Right atrium auricular region (tissue), 2 donors: ENCODE results near the gene NGEF. TPM values are rescaled to one million over a fixed set of nuclear protein-coding genes. Genes with fewer than 3 reads are reported as not detected.

ENCODE experiments used
- DNase-seq: peaks from one replicate; pipeline ENCODE4 v3.0.0-alpha.2; 2019; ENCODE audit warnings: low spot score
- H3K27ac ChIP-seq, 2 donors: fragments of 200-600 bp; sonication (generic); 1 replicate in 1 of 2; 2 replicates in 1 of 2; pipeline ENCODE4 v1.5.1; 2016 to 2019
- H3K27me3 ChIP-seq, 2 donors: fragments of 200-600 bp; sonication (generic); one replicate each; pipeline versions ENCODE4 v1.5.1 to v1.6.0; 2017 to 2019
- H3K36me3 ChIP-seq: fragments of 200-600 bp; sonication (generic); one replicate; pipeline ENCODE4 v1.5.1; 2016
- H3K4me1 ChIP-seq, 2 donors: fragments of 200-600 bp; sonication (generic); one replicate each; pipeline versions ENCODE4 v1.5.1 to v1.6.0; 2017 to 2019
- H3K4me3 ChIP-seq, 2 donors: fragments of 200-600 bp; sonication (generic); 1 replicate in 1 of 2; 2 replicates in 1 of 2; pipeline ENCODE4 v1.5.1; 2017 to 2019; ENCODE audit warnings: mild to moderate bottlenecking in 1 of 2, moderate library complexity in 1 of 2
- H3K9me3 ChIP-seq, 2 donors: fragments of 200-600 bp; sonication (generic); one replicate each; pipeline ENCODE4 v1.5.1; 2019
- CTCF ChIP-seq, 2 donors: fragments of 200-600 bp; sonication (generic); IDR thresholded peaks; one replicate each; pipeline ENCODE4 v1.5.1; 2019; ENCODE audit warnings: antibody characterized with exemption in 2 of 2
- total RNA-seq, 2 donors: library from RNA; depleted of rRNA; stranded (reverse); fragments of >200 nt; gene quantifications; one replicate each; pipeline ENCODE4 v1.1.0, GENCODE V29; 2016

The NGEF gene
- total RNA-seq, 2 donors from 2014 or later: 1.4 to 4.8 TPM

DNA sequence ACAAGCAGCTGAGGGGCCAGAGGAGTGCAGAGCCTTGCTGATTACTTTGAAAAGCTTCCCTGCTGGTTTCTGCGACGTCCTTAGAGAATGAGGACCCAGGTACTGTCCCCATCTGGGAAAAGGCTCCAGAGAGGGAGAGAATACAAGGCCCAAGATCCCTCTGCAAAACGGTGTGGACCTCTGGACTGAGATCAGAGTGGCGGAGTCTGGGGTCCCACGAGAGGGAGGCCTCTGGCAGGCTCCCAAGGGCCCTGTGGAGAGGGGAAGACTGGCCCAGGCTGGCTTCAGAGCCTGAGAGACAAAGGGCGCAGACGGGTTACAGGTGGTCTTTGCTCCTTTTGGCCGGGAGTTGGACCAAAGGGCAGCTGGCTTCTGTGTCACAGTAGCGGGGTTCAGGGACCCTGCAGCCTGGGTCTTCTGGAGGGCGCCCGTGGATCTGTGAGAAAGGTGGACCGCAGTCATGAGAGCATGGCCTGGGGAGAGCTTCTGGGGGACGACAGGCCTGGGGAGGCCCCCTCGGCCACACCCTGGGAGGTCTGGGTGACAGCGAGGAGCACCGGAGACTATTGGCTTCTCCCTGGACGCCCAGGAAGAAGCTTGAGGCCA is 142.2 kb downstream of the NGEF start:
- Histone ChIP-seq H3K36me3 (no peaks in the 10 kb centered on the region), H3K27me3 (peaks cover 0 to 4% of the 10 kb centered on the region in 2 donors), H3K9me3 (no peaks in the 10 kb centered on the region), H3K4me3 (no peak overlapping the region), H3K4me1 (peaks cover 0 to 4% of the 10 kb centered on the region in 2 donors), H3K27ac (no peak overlapping the region)
- no peak for TF ChIP-seq CTCF (IDR thresholded peaks at IDR 0.05)
- no peak for DNase-seq

DNA sequence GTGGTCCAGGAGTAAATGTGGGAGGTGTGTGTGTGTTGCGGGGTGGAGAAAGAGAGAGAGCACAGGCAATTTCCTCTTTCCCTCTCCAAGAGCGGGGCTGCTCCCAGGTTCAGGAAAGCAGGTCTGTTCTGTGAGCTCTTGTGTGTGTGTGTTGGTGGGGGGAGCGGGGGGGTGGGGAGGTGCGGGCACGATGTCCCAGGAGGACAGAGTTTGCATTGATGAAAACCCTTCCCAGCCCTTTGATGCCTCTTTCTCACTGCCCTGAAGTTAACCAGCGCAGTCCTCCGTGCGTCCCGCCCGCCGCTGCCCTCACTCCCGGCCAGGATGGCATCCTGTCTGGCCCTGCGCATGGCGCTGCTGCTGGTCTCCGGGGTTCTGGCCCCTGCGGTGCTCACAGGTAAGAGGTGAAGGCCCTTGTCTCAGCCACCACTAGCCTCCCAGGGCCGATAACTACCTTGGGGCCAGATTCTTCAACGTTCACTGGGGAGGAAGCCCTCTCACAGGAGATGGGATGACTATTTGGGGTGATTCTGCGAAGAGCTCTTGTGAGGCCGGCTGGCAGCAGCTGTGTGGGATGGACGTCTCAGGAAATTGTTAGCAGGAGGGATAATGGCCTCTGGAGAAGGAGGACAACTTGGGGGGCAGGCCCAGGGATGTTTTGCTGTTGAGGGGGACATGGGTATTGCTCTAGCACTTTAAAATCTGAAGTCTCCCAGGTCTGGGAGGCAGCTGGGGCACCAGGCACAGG is 142.9 kb downstream of the NGEF start, which contains the start of gene SNORC:
Gene SNORC (plus strand): TSS at position 247 of the 748 bp plus-strand sequence. CDS start 78 bp downstream, at position 325.
- no peak for TF ChIP-seq CTCF (IDR thresholded peaks at IDR 0.05)
- H3K27ac ChIP-seq: no peak within 1 kb of the TSS
- H3K36me3 ChIP-seq: no peaks in the 10 kb centered on the region
- no peaks in the 10 kb centered on the region for H3K4me1 ChIP-seq
- H3K9me3 ChIP-seq: no peaks in the 10 kb centered on the region
- no peak for DNase-seq
- H3K27me3 ChIP-seq: no peaks in the 10 kb centered on the region
- H3K4me3 ChIP-seq: no peak within 1 kb of the TSS

- Histone ChIP-seq H3K9me3 (no peaks in the 10 kb centered on the region), H3K4me1 (no peaks in the 10 kb centered on the region), H3K36me3 (no peaks in the 10 kb centered on the region), H3K27me3 (no peaks in the 10 kb centered on the region), H3K27ac (no peak overlapping the region), H3K4me3 (no peak overlapping the region)
- TF ChIP-seq CTCF (IDR thresholded peaks at IDR 0.05): no peak
- no peak for DNase-seq
These were observed 143.7 kb downstream of the NGEF start for GRCh38 chr2:232869138-232870017.

- Histone ChIP-seq H3K4me1 (no peaks in the 10 kb centered on the region), H3K36me3 (no peaks in the 10 kb centered on the region), H3K27me3 (no peaks in the 10 kb centered on the region), H3K27ac (no peak overlapping the region), H3K4me3 (no peak overlapping the region), H3K9me3 (no peaks in the 10 kb centered on the region)
- DNase-seq: no peak
- TF ChIP-seq CTCF (IDR thresholded peaks at IDR 0.05): no peak
These were observed 147.0 kb downstream of the NGEF start for GRCh38 chr2:232866104-232866503.

GRCh38 chr2:232865165-232865564 is 147.9 kb downstream of the NGEF start:
- no peak overlapping the region for H3K4me3 ChIP-seq
- H3K36me3 ChIP-seq: no peaks in the 10 kb centered on the region
- no peaks in the 10 kb centered on the region for H3K4me1 ChIP-seq
- TF ChIP-seq CTCF (IDR thresholded peaks at IDR 0.05): no peak
- H3K27me3 ChIP-seq: no peaks in the 10 kb centered on the region
- H3K27ac ChIP-seq: no peak overlapping the region
- H3K9me3 ChIP-seq: no peaks in the 10 kb centered on the region
- no peak for DNase-seq
